Fibroblast of mammary gland (primary cell): ENCODE results near the gene STK38L.

Source experiments
- DNase-seq: peaks from one replicate; pipeline ENCODE4 v3.0.0-alpha.2; 2010; ENCODE audit warnings: low read depth
- H3K4me3 ChIP-seq: 2 replicates; pipeline ENCODE4 v1.5.1; 2011; ENCODE audit warnings: low read depth, mild to moderate bottlenecking, low read length, moderate library complexity; ENCODE audit not compliant: control insufficient read depth
- CTCF ChIP-seq: conservative IDR thresholded peaks from 2 replicates; pipeline ENCODE4 v1.5.1; 2011; ENCODE audit warnings: low read depth, low read length, inconsistent platforms; ENCODE audit not compliant: control insufficient read depth, insufficient read depth

Gene STK38L

DNA sequence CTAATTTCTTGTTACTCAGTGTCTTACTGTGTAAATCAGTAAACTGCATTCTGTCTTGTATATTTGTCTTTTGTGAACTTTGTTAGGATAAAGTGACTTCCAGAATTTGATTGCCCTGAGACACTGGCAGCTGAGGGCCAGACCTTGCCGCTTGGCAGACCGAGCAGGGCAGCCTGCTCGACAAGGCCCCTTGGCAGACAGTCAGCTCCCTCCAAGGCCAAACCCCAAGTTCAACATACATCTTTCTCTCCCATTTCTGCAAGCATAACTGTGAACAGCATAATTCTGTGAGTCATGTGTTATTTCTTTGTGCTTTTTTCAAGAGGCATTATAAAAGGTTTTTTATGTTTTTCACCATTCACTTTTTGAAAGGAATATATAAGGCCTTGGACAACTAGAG lies 49.4 kb downstream of the STK38L start:
- no peak overlapping the region for H3K4me3 ChIP-seq
- DNase-seq = peak; percentile 20
- TF ChIP-seq CTCF = no peak

DNA sequence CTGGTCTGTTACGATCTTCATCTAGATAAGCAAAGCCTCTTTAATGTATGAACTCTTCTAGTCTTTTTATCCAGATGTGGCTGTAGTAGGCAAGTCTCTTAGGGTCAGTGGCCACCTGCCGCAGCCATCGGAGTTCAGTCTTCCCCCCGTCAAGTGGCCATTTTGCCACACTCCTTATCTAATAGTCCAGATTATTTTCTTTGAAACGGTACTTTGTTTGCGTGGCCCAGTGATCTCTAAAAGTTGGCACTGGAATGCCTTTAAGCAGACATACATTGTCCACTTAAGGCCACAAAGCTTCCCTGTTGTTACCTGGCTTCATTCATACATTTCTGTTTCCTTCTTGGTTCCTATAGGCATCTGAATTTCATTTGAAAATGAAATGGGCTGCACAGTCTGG lies 52.6 kb downstream of the STK38L start:
- DNase-seq = no peak
- TF ChIP-seq CTCF = no peak
- no peak overlapping the region for H3K4me3 ChIP-seq

DNA sequence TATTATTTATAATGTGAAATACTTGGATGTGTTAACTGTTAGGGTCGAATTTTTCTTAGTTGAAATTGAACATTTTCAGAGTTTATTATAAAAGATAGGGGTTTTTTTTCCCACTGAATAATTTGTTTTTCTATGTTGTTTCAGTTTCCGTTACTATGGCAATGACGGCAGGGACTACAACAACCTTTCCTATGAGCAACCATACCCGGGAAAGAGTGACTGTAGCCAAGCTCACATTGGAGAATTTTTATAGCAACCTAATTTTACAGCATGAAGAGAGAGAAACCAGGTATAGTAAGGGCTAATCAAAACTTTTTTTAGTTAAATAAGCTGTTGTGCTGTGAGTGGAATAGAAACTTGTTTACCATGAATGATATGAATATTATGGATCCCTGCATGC lies 53.5 kb downstream of the STK38L start:
- TF ChIP-seq CTCF = no peak
- peak; percentile 26 for DNase-seq
- H3K4me3 ChIP-seq = no peak overlapping the region

DNA sequence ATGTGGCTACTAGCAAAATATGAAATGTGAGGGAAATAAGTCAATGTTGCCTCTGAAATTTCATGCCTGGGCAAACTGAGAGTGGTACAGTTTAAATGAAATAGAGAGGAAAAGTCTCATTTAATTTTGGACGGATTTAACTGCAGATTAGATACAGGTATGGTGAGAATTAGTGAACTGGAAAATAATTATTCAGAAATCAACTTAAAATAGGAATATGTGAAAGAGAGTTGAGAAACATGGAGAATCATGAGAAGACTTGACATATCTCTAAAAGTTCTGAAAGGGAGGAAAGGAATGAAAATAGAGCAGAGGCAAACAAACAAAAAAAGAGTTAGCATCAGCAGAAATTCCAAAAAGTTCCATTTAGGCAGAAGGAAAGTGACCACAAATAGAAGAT lies 55.0 kb downstream of the STK38L start:
- TF ChIP-seq CTCF = no peak
- no peak overlapping the region for H3K4me3 ChIP-seq
- no peak for DNase-seq

- H3K4me3 ChIP-seq = no peak overlapping the region
- DNase-seq = no peak
- TF ChIP-seq CTCF = no peak
Measured at GRCh38 chr12:27300226-27300625, 56.1 kb downstream of the STK38L start.

- TF ChIP-seq CTCF = no peak
- DNase-seq = no peak
- no peak overlapping the region for H3K4me3 ChIP-seq
Measured at GRCh38 chr12:27303139-27304111, 59.3 kb downstream of the STK38L start.
